ENCODE measurements around the gene STK26.

STK26 gene

DNA sequence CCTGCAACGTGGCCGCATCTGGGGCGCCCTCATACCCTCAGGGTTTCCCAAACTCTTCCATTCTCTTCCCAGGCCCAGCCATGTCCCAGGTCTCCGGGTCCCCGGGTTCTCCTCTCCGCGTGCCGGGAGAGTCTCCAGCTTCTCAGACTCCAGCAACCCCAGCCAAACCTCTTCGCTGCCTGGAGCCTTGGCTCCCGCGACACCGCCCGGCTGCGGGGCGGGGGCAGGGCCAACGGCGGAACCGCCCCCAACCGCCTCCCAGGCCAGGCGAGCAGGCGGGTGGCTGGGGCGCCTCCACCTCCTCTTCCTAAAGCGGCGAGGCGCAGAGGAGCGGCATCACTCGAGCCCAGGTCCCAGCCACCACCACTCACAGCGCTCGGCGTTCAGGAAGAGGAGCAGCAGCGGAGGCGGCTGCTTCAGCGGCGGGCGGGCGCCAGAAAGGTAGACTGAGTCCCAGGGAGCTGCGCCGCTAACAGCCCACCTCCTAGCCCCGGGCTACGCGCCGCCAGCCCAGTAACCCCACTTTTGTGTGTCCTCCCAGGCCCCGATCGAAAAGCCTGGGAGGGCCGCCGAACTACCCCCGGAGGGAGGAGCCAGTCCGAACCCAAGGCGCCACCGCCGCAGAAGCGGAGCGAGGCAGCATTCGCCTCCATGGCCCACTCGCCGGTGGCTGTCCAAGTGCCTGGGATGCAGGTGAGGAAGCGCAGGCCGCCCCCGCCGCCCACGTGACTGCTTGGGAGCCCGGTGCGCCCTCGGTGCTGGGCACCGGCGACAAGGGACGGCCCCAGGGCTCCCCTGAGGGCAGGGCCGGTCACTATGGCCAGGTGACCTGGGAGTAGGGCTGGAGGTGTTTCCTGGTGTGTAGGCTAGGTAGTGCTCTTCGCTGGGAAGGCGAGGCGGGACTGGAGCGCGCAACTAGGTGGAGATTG lies at the start of gene STK26:
Gene STK26, plus strand, starts transcription at position 336 of the 929 bp plus-strand sequence. Its CDS starts 316 bp downstream, at position 652.
- Histone ChIP-seq H4K20me1 (ENCODE audit: insufficient read depth, low read length) (no peaks in the 10 kb centered on the region), H3K27ac (ENCODE audit: low read depth, low read length, poor library complexity, severe bottlenecking) (peak within 1 kb of the TSS; percentile 78), H3K36me3 (ENCODE audit: insufficient read depth, low read length) (no peaks in the 10 kb centered on the region), H3K4me1 (ENCODE audit: insufficient read depth, low read length, severe bottlenecking) (peaks cover 36% of the 10 kb centered on the region), H3K9ac (ENCODE audit: low read length) (peak within 1 kb of the TSS; percentile 91), H3K27me3 (ENCODE audit: insufficient read depth, low read length) (no peaks in the 10 kb centered on the region), H3K79me2 (ENCODE audit: insufficient read depth, low read length) (peaks cover 42% of the 10 kb centered on the region), H3K9me3 (ENCODE audit: low read length) (no peaks in the 10 kb centered on the region), H3F3A (ENCODE audit: insufficient read depth, low read length) (no peaks in the 10 kb centered on the region), H3K4me2 (ENCODE audit: low read length) (peak within 1 kb of the TSS; percentile 83), H3K9me2 (ENCODE audit: low read depth, low read length) (no peaks in the 10 kb centered on the region), H3K4me3 (ENCODE audit: low read depth, low read length, poor library complexity, severe bottlenecking) (peak within 1 kb of the TSS; percentile 89), H2AFZ (ENCODE audit: low read length) (no peak within 1 kb of the TSS)
- TF ChIP-seq, protein P1, sequence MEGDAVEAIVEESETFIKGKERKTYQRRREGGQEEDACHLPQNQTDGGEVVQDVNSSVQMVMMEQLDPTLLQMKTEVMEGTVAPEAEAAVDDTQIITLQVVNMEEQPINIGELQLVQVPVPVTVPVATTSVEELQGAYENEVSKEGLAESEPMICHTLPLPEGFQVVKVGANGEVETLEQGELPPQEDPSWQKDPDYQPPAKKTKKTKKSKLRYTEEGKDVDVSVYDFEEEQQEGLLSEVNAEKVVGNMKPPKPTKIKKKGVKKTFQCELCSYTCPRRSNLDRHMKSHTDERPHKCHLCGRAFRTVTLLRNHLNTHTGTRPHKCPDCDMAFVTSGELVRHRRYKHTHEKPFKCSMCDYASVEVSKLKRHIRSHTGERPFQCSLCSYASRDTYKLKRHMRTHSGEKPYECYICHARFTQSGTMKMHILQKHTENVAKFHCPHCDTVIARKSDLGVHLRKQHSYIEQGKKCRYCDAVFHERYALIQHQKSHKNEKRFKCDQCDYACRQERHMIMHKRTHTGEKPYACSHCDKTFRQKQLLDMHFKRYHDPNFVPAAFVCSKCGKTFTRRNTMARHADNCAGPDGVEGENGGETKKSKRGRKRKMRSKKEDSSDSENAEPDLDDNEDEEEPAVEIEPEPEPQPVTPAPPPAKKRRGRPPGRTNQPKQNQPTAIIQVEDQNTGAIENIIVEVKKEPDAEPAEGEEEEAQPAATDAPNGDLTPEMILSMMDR (IDR thresholded peaks at IDR 0.05; ENCODE audit: low read length) = no peak
- no peak for TF ChIP-seq EZH2 (IDR thresholded peaks at IDR 0.05; ENCODE audit: borderline replicate concordance, low read length)

- no peaks in the 10 kb centered on the region for H3K79me2 ChIP-seq (ENCODE audit: insufficient read depth, low read length)
- H3K27me3 ChIP-seq (ENCODE audit: insufficient read depth, low read length) = no peaks in the 10 kb centered on the region
- no peak overlapping the region for H3K27ac ChIP-seq (ENCODE audit: low read depth, low read length, poor library complexity, severe bottlenecking)
- H3K36me3 ChIP-seq (ENCODE audit: insufficient read depth, low read length) = no peaks in the 10 kb centered on the region
- no peak overlapping the region for H3K4me2 ChIP-seq (ENCODE audit: low read length)
- H3K4me1 ChIP-seq (ENCODE audit: insufficient read depth, low read length, severe bottlenecking) = no peaks in the 10 kb centered on the region
- H3F3A ChIP-seq (ENCODE audit: insufficient read depth, low read length) = no peaks in the 10 kb centered on the region
- no peak overlapping the region for H3K9ac ChIP-seq (ENCODE audit: low read length)
- no peak overlapping the region for H2AFZ ChIP-seq (ENCODE audit: low read length)
- no peaks in the 10 kb centered on the region for H3K9me2 ChIP-seq (ENCODE audit: low read depth, low read length)
- no peaks in the 10 kb centered on the region for H4K20me1 ChIP-seq (ENCODE audit: insufficient read depth, low read length)
- H3K4me3 ChIP-seq (ENCODE audit: low read depth, low read length, poor library complexity, severe bottlenecking) = no peak overlapping the region
- TF ChIP-seq, protein P1 (IDR thresholded peaks at IDR 0.05; ENCODE audit: low read length) = no peak
- TF ChIP-seq EZH2 (IDR thresholded peaks at IDR 0.05; ENCODE audit: borderline replicate concordance, low read length) = no peak
- H3K9me3 ChIP-seq (ENCODE audit: low read length) = no peaks in the 10 kb centered on the region
Observed at GRCh38 chrX:131975851-131976250, 47.3 kb upstream of the STK26 start.

- H2AFZ ChIP-seq (ENCODE audit: low read length) = no peak overlapping the region
- H3K9me3 ChIP-seq (ENCODE audit: low read length) = no peaks in the 10 kb centered on the region
- H3K4me3 ChIP-seq (ENCODE audit: low read depth, low read length, poor library complexity, severe bottlenecking) = no peak overlapping the region
- H3F3A ChIP-seq (ENCODE audit: insufficient read depth, low read length) = no peaks in the 10 kb centered on the region
- H3K27ac ChIP-seq (ENCODE audit: low read depth, low read length, poor library complexity, severe bottlenecking) = no peak overlapping the region
- H3K4me2 ChIP-seq (ENCODE audit: low read length) = no peak overlapping the region
- H3K9ac ChIP-seq (ENCODE audit: low read length) = no peak overlapping the region
- H3K79me2 ChIP-seq (ENCODE audit: insufficient read depth, low read length) = no peaks in the 10 kb centered on the region
- no peaks in the 10 kb centered on the region for H3K36me3 ChIP-seq (ENCODE audit: insufficient read depth, low read length)
- H3K27me3 ChIP-seq (ENCODE audit: insufficient read depth, low read length) = no peaks in the 10 kb centered on the region
- TF ChIP-seq, protein P1 (IDR thresholded peaks at IDR 0.05; ENCODE audit: low read length) = no peak
- no peak for TF ChIP-seq EZH2 (IDR thresholded peaks at IDR 0.05; ENCODE audit: borderline replicate concordance, low read length)
- no peaks in the 10 kb centered on the region for H3K4me1 ChIP-seq (ENCODE audit: insufficient read depth, low read length, severe bottlenecking)
- H3K9me2 ChIP-seq (ENCODE audit: low read depth, low read length) = no peaks in the 10 kb centered on the region
- H4K20me1 ChIP-seq (ENCODE audit: insufficient read depth, low read length) = no peaks in the 10 kb centered on the region
Observed at GRCh38 chrX:131977619-131978018, 45.5 kb upstream of the STK26 start.
